Fibroblast of lung (primary cell): ENCODE measurements around the gene PKDCC. TPM values are rescaled to one million over a fixed set of nuclear protein-coding genes. Genes with fewer than 3 reads are reported as not detected.
A peak's percentile ranks its signal among the peaks of the same experiment; 100 is the strongest.

Source experiments
- DNase-seq, 2 donors: peaks; one replicate each; pipeline versions ENCODE4 v3.0.0 to v3.0.0-alpha.2; 2010; ENCODE audit warnings: low read depth in 2 of 2
- H2AFZ ChIP-seq: 2 replicates; pipeline ENCODE4 v1.5.1; 2012; ENCODE audit warnings: low read length, control low read depth, inconsistent platforms
- H3K27ac ChIP-seq: 2 replicates; pipeline ENCODE4 v1.5.1; 2011; ENCODE audit warnings: low read length, control low read depth; ENCODE audit not compliant: insufficient read depth
- H3K27me3 ChIP-seq: 2 replicates; pipeline ENCODE4 v1.5.1; 2011; ENCODE audit warnings: mild to moderate bottlenecking, low read length; ENCODE audit not compliant: control insufficient read depth, insufficient read depth
- H3K36me3 ChIP-seq: 2 replicates; pipeline ENCODE4 v1.5.1; 2011; ENCODE audit warnings: low read length; ENCODE audit not compliant: control insufficient read depth, insufficient read depth
- H3K4me1 ChIP-seq: 2 replicates; pipeline ENCODE4 v1.5.1; 2011; ENCODE audit warnings: low read length; ENCODE audit not compliant: control insufficient read depth, insufficient read depth; ENCODE audit errors: extremely low read depth
- H3K4me2 ChIP-seq: 2 replicates; pipeline ENCODE4 v1.5.1; 2011; ENCODE audit warnings: low read length, control low read depth; ENCODE audit not compliant: insufficient read depth; ENCODE audit errors: extremely low read depth
- H3K4me3 ChIP-seq, 4 experiments: fragments of 200-600 bp in 1 of 4; sonication (generic) in 1 of 4; replicated peaks in 1 of 4; 2 replicates each; pipeline ENCODE4 v1.5.1; 2011 to 2016; ENCODE audit warnings: low read length in 4 of 4, low read depth in 3 of 4, mild to moderate bottlenecking in 3 of 4, control low read depth in 2 of 4, inconsistent platforms in 1 of 4, mixed read lengths in 1 of 4; ENCODE audit not compliant: insufficient read depth in 1 of 4; ENCODE audit errors: control extremely low read depth in 1 of 4
- H3K79me2 ChIP-seq: 2 replicates; pipeline ENCODE4 v1.5.1; 2012; ENCODE audit warnings: mild to moderate bottlenecking, low read length, inconsistent platforms; ENCODE audit not compliant: control insufficient read depth, insufficient read depth
- H3K9ac ChIP-seq: 2 replicates; pipeline ENCODE4 v1.5.1; 2011; ENCODE audit warnings: mild to moderate bottlenecking, low read length, control low read depth; ENCODE audit not compliant: insufficient read depth
- H3K9me3 ChIP-seq: 2 replicates; pipeline ENCODE4 v1.5.1; 2012; ENCODE audit warnings: low read depth, low read length; ENCODE audit not compliant: control insufficient read depth, insufficient read depth
- H4K20me1 ChIP-seq: 2 replicates; pipeline ENCODE4 v1.5.1; 2011; ENCODE audit warnings: low read length; ENCODE audit not compliant: control insufficient read depth, insufficient read depth; ENCODE audit errors: extremely low read depth
- EZH2 ChIP-seq: IDR thresholded peaks from 2 replicates; pipeline ENCODE4 v1.5.1; 2012; ENCODE audit warnings: low read length, control low read depth, mild to moderate bottlenecking; ENCODE audit errors: missing control alignments
- polyA plus RNA-seq, 2 donors: library from polyadenylated mRNA; depleted of rRNA in 1 of 2; stranded (reverse) in 1 of 2; unstranded in 1 of 2; fragments of >200 nt; gene quantifications; 2 replicates each; pipeline ENCODE4 v1.2.1, GENCODE V29; 2011 to 2012; ENCODE audit warnings: missing spikeins in 1 of 2
- total RNA-seq: library from RNA; depleted of rRNA; stranded (reverse); fragments of >200 nt; gene quantifications from 2 replicates; pipeline ENCODE4 v1.2.1, GENCODE V29; 2014
- TF ChIP-seq, protein P1 (sequence below), 2 donors: IDR thresholded peaks in 1 of 2; conservative IDR thresholded peaks in 1 of 2; 1 replicate in 1 of 2; 2 replicates in 1 of 2; pipeline ENCODE4 v1.5.1; 2011 to 2012; ENCODE audit warnings: low read length in 2 of 2, control low read depth in 1 of 2, inconsistent platforms in 1 of 2, low read depth in 1 of 2, mild to moderate bottlenecking in 1 of 2

Gene PKDCC
- total and polyA plus RNA-seq, 2 donors (not counting 1 experiment from before 2014, with no cell fraction given): 48.4 to 63.9 TPM

GRCh38 chr2:42026272-42026671, 21.5 kb upstream of the PKDCC start:
- H3K27me3 ChIP-seq: peaks cover 11% of the 10 kb centered on the region
- H3K4me3 ChIP-seq: no peak overlapping the region
- peaks cover 2% of the 10 kb centered on the region for H3K4me1 ChIP-seq
- H2AFZ ChIP-seq: no peak overlapping the region
- no peaks in the 10 kb centered on the region for H3K9me3 ChIP-seq
- H3K9ac ChIP-seq: no peak overlapping the region
- H3K36me3 ChIP-seq: no peaks in the 10 kb centered on the region
- H3K27ac ChIP-seq: no peak overlapping the region
- H3K4me2 ChIP-seq: no peak overlapping the region
- H3K79me2 ChIP-seq: no peaks in the 10 kb centered on the region
- no peaks in the 10 kb centered on the region for H4K20me1 ChIP-seq
- TF ChIP-seq, protein P1, sequence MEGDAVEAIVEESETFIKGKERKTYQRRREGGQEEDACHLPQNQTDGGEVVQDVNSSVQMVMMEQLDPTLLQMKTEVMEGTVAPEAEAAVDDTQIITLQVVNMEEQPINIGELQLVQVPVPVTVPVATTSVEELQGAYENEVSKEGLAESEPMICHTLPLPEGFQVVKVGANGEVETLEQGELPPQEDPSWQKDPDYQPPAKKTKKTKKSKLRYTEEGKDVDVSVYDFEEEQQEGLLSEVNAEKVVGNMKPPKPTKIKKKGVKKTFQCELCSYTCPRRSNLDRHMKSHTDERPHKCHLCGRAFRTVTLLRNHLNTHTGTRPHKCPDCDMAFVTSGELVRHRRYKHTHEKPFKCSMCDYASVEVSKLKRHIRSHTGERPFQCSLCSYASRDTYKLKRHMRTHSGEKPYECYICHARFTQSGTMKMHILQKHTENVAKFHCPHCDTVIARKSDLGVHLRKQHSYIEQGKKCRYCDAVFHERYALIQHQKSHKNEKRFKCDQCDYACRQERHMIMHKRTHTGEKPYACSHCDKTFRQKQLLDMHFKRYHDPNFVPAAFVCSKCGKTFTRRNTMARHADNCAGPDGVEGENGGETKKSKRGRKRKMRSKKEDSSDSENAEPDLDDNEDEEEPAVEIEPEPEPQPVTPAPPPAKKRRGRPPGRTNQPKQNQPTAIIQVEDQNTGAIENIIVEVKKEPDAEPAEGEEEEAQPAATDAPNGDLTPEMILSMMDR (conservative IDR thresholded peaks at IDR 0.05 in 1 of 2, IDR thresholded peaks at IDR 0.05 in 1 of 2; ENCODE audit: low read depth in 1 of 2, low read length in 2 of 2): no peak
- no peak for DNase-seq

DNA sequence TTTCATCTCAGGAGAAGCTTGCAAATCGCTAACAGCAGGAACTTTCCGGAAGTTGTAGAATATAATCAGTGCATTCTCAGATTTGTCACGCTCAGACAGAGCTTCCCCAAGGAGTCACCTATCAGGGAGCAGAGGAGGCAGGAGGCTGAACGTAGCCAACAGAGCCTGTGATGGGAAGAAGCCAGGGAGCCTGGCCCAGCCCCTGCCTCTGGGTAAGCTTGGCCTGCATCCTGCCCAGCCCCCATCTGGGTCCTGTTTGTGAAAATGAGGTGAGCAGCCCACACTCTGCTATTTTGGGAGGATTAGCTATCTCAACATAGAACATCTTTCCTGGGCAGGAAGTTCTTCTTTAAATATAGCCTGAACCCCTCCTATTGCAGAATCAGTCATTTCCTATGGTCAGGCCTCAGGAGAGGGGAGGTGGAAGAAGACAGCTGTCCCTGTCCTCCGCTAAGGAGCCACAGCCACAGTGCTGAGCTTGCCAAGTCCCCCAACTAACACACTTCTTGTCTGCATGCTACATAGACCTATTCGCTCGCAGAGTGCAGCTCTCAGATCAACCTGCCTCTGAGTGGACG, 19.2 kb upstream of the PKDCC start:
- DNase-seq: peak in 1 of 2 donors; percentile 45
- H3K4me2 ChIP-seq: no peak overlapping the region

DNA sequence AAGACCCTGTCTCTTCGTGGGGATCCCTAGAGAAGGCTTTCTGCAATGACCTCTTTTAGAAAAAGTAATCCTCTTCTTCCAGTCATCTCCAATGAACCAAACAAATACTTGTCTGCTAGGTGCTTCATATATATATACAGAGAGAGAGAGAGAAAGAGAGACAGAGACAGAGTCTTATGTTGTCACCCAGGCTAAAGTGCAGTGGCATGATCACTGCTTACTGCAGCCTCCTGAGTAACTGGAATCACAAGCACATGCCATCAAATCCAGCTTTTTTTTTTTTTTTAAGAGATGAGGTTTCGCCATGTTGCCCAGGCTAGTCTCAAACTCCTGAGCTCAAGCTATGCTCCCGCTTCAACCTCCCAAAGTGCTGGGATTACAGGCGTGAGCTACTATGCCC, 18.6 kb upstream of the PKDCC start:
- TF ChIP-seq, protein P1 (conservative IDR thresholded peaks at IDR 0.05 in 1 of 2, IDR thresholded peaks at IDR 0.05 in 1 of 2; ENCODE audit: low read depth in 1 of 2, low read length in 2 of 2): no peak
- TF ChIP-seq EZH2: no peak
- no peak for DNase-seq
- no peak overlapping the region for H3K9ac ChIP-seq

More for the DNA sequence above, 19.2 kb upstream of the PKDCC start:
- Histone ChIP-seq H4K20me1 (no peaks in the 10 kb centered on the region), H3K9ac (no peak overlapping the region), H3K27ac (no peak overlapping the region), H3K4me1 (peaks cover 2% of the 10 kb centered on the region), H3K4me3 (no peak overlapping the region), H3K27me3 (peaks cover 16% of the 10 kb centered on the region), H3K9me3 (no peaks in the 10 kb centered on the region), H3K79me2 (no peaks in the 10 kb centered on the region), H2AFZ (no peak overlapping the region), H3K36me3 (no peaks in the 10 kb centered on the region)
- no peak for TF ChIP-seq EZH2
- TF ChIP-seq, protein P1 (conservative IDR thresholded peaks at IDR 0.05 in 1 of 2, IDR thresholded peaks at IDR 0.05 in 1 of 2; ENCODE audit: low read depth in 1 of 2, low read length in 2 of 2): no peak

More for the DNA sequence above, 18.6 kb upstream of the PKDCC start:
- Histone ChIP-seq H3K9me3 (no peaks in the 10 kb centered on the region), H3K4me3 (no peak overlapping the region), H2AFZ (no peak overlapping the region), H3K4me1 (peaks cover 2% of the 10 kb centered on the region), H3K27ac (no peak overlapping the region), H3K79me2 (no peaks in the 10 kb centered on the region), H3K4me2 (no peak overlapping the region), H3K36me3 (no peaks in the 10 kb centered on the region), H3K27me3 (peaks cover 16% of the 10 kb centered on the region), H4K20me1 (no peaks in the 10 kb centered on the region)
